ENCODE measurements around the gene PYROXD2. TPM values are rescaled to one million over a fixed set of nuclear protein-coding genes. Genes with fewer than 3 reads are reported as not detected.
A peak's percentile ranks its signal among the peaks of the same experiment; 100 is the strongest.

The PYROXD2 gene
- total and polyA plus RNA-seq, 10 of the 15 experiments (the other 5 are each of a cell fraction or from before 2014, with no cell fraction given) = 4.8 to 15.8 (median 11.1) TPM

DNA sequence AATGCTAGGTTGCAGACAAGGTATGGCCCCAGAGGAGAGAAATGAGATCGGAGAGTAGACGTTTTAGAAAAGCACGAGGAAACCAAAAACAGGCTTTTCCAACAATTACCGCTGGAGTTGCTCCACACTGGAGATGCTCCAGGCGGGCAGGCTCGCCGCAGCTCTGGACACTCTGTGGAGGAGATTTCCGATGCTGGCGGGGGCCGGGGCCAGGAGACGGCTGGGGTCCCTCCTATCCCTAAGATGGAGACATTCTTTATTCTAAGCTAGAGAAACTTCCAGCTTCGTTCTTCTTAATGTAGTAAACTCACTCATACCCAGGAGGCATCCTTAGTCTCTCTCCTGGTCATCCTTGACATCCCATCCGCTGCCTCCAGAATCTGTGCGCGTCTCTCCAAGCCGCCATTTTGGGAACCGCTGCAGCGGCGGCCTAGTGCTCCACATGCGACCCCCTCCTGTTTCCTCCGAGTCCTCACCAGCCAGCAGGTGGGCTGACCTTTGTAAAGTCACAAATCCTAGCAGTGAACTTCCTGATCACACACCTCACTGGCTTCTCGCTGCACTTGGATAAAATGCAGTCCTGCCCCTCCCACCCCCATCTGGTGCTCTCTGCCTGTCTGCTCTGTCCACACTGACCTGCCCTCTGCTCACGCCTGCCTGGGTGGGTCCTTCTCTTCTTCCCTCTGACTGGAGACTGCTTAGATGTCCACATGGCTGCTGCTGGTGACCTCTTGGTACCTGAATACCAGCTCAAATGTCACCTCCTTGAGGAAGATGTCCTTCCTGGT, 11.9 kb downstream of the PYROXD2 start:
- BruUV-seq (replicated peaks) = TSS peak; percentile 34
- H3K36me3 ChIP-seq (ENCODE audit: control insufficient read depth in 2 of 2, insufficient read depth in 2 of 2, low read length in 1 of 2) = no peaks in the 10 kb centered on the region
- intact Hi-C loops (cut with micrococcal nuclease; ENCODE audit: unreplicated experiment) (no loop called here), in situ Hi-C loops (cut with MboI) (no loop called here)
- peak overlapping the region; percentile 64 for H3K4me2 ChIP-seq (ENCODE audit: control insufficient read depth, insufficient read depth)
- H3K27me3 ChIP-seq (replicated peaks in 1 of 2; ENCODE audit: control insufficient read depth in 2 of 2, insufficient read depth in 2 of 2, low read length in 1 of 2) = no peaks in the 10 kb centered on the region
- ChIA-PET RAD21 (ENCODE audit: unreplicated experiment) (interaction anchor here (1.2 to 1.6 kb wide), 3 partner anchors 12 to 261 kb away, joined by 3 to 7 read pairs (median 3); partner anchors contain the start of gene PYROXD2), SMC1A (ENCODE audit: uncharacterized antibody, unreplicated experiment) (interaction anchor here (0.8 to 2.3 kb wide), 3 partner anchors 8 to 234 kb away, joined by 3 to 11 read pairs (median 3); no protein-coding TSS in a partner anchor), CTCF (interaction anchor here (1.1 to 1.8 kb wide), 3 partner anchors 8 to 62 kb away, joined by 3 to 16 read pairs (median 3); no protein-coding TSS in a partner anchor), POLR2A (no interaction called here)
- 0 out of 2 replicates have a peak, but pooled peaks have one; percentile 41 for TF ChIP-seq HDGF (IDR thresholded peaks at IDR 0.05)
- TF ChIP-seq ZNF384 (IDR thresholded peaks at IDR 0.05; ENCODE audit: borderline replicate concordance, low read depth, low read length) = no peak
- TF ChIP-seq TARDBP (IDR thresholded peaks at IDR 0.05; ENCODE audit: borderline replicate concordance) = no peak
- TF ChIP-seq YY1 (IDR thresholded peaks at IDR 0.05; ENCODE audit: low read depth, low read length) = peak; percentile 44; the same call in 1 of the 2 replicates
- TF ChIP-seq, protein P1, sequence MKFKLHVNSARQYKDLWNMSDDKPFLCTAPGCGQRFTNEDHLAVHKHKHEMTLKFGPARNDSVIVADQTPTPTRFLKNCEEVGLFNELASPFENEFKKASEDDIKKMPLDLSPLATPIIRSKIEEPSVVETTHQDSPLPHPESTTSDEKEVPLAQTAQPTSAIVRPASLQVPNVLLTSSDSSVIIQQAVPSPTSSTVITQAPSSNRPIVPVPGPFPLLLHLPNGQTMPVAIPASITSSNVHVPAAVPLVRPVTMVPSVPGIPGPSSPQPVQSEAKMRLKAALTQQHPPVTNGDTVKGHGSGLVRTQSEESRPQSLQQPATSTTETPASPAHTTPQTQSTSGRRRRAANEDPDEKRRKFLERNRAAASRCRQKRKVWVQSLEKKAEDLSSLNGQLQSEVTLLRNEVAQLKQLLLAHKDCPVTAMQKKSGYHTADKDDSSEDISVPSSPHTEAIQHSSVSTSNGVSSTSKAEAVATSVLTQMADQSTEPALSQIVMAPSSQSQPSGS (IDR thresholded peaks at IDR 0.05; ENCODE audit: low read length) = no peak
- TF ChIP-seq, protein P2, sequence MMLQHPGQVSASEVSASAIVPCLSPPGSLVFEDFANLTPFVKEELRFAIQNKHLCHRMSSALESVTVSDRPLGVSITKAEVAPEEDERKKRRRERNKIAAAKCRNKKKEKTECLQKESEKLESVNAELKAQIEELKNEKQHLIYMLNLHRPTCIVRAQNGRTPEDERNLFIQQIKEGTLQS (IDR thresholded peaks at IDR 0.05; ENCODE audit: borderline replicate concordance, extremely low read depth, low read depth, low read length) = no peak
- TF ChIP-seq SIX5 (IDR thresholded peaks at IDR 0.05; ENCODE audit: low read depth, low read length, severe bottlenecking) = no peak
- H3K9ac ChIP-seq (ENCODE audit: control insufficient read depth, insufficient read depth, low read length) = 0 out of 2 replicates have a peak overlapping the region, but pooled peaks have one; percentile 18
- peak overlapping the region; percentile 42 for H2AFZ ChIP-seq (ENCODE audit: control insufficient read depth, low read depth, low read length)
- peak overlapping the region; percentile 72 for H3K27ac ChIP-seq (ENCODE audit: control insufficient read depth, insufficient read depth)
- H3K79me2 ChIP-seq (ENCODE audit: control insufficient read depth, insufficient read depth, low read length) = no peaks in the 10 kb centered on the region
- no peak overlapping the region for H3K4me3 ChIP-seq
- WGBS (ENCODE audit: insufficient coverage, insufficient replicate concordance, low lambda C conversion rate, missing lambda C conversion rate) = 97% methylated on average over 23 of the region's 23 CpGs
- ATAC-seq (peak; percentile 15), DNase-seq (ENCODE audit: low read depth, low spot score) (no peak), FAIRE-seq (no peak)
- H3K4me1 ChIP-seq (ENCODE audit: control insufficient read depth, insufficient read depth, low read length) = peaks cover 22% of the 10 kb centered on the region
- H4K20me1 ChIP-seq (ENCODE audit: control insufficient read depth, insufficient read depth) = no peaks in the 10 kb centered on the region
- H3K9me3 ChIP-seq (replicated peaks; ENCODE audit: control insufficient read depth, insufficient read depth, low read length) = no peaks in the 10 kb centered on the region

Measured in GM12878 (cell line).